NCI-H1436 (cell line): ENCODE data around the gene NUP62.
"Not testable (repeated sequence)": the region's sequence is repeated elsewhere in the genome, so short reads cannot be mapped to it uniquely, and the experiment has no call there.

Experiments used
- DNase-seq: peaks from one replicate; lab custom pipeline; 2025; lab: John Stamatoyannopoulos, UW

NUP62 gene

GRCh38 chr19:49951806-49952478, 22.6 kb upstream of the NUP62 start:
- no peak for DNase-seq

- DNase-seq, result no peak
Observed at GRCh38 chr19:49950956-49951526, 21.7 kb upstream of the NUP62 start.

GRCh38 chr19:49950590-49950948, 21.3 kb upstream of the NUP62 start:
- no peak for DNase-seq

GRCh38 chr19:49949742-49950589, 20.7 kb upstream of the NUP62 start:
- no peak for DNase-seq

- peak; percentile 39 for DNase-seq
Observed at GRCh38 chr19:49946415-49946814, 17.1 kb upstream of the NUP62 start.

GRCh38 chr19:49944567-49944966, 15.3 kb upstream of the NUP62 start:
- not testable (repeated sequence) for DNase-seq

- DNase-seq, result no peak
Observed at GRCh38 chr19:49940482-49940791, 11.1 kb upstream of the NUP62 start.

- DNase-seq, result no peak
Observed at GRCh38 chr19:49939721-49940481, 10.6 kb upstream of the NUP62 start.

- DNase-seq, result no peak
Observed at GRCh38 chr19:49938662-49939061, 9.4 kb upstream of the NUP62 start.

GRCh38 chr19:49937750-49938381, 8.6 kb upstream of the NUP62 start:
- DNase-seq, result peak; percentile 82

- no peak for DNase-seq
Observed at GRCh38 chr19:49936549-49936948, 7.2 kb upstream of the NUP62 start.

GRCh38 chr19:49933643-49934042, 4.3 kb upstream of the NUP62 start:
- no peak for DNase-seq

- no peak for DNase-seq
Observed at GRCh38 chr19:49932731-49933131, 3.4 kb upstream of the NUP62 start.

GRCh38 chr19:49932041-49932451, 2.7 kb upstream of the NUP62 start:
- no peak for DNase-seq

- no peak for DNase-seq
Observed at GRCh38 chr19:49931293-49932040, 2.2 kb upstream of the NUP62 start.

GRCh38 chr19:49930483-49931011, 1.2 kb upstream of the NUP62 start:
- peak; percentile 91 for DNase-seq

- DNase-seq, result peak; percentile 100
Observed at GRCh38 chr19:49929611-49930482, 543 bp upstream of the NUP62 start.

- no peak for DNase-seq
Observed at GRCh38 chr19:49927526-49928264, 1.6 kb downstream of the NUP62 start.

GRCh38 chr19:49926515-49926914, 2.8 kb downstream of the NUP62 start:
- no peak for DNase-seq
